H9 (cell line): ENCODE results near the gene CCDC172. TPM values are rescaled to one million over a fixed set of nuclear protein-coding genes. Genes with fewer than 3 reads are reported as not detected.

Source experiments
- DNase-seq: peaks from one replicate; pipeline ENCODE4 v3.0.0-alpha.2; 2017
- H2AFZ ChIP-seq: one replicate; pipeline ENCODE4 v1.6.1; 2013; ENCODE audit warnings: mild to moderate bottlenecking, low read length, control low read depth, moderate library complexity
- H2AK5ac ChIP-seq: 2 replicates; pipeline ENCODE4 v1.6.1; 2013; ENCODE audit warnings: low read length, control low read depth, mixed read lengths; ENCODE audit not compliant: insufficient read length
- H2BK120ac ChIP-seq: one replicate; pipeline ENCODE4 v1.6.1; 2013; ENCODE audit warnings: low read depth, mild to moderate bottlenecking, low read length, control low read depth, inconsistent platforms; ENCODE audit not compliant: poor library complexity, severe bottlenecking
- H2BK12ac ChIP-seq: 2 replicates; pipeline ENCODE4 v1.6.1; 2013; ENCODE audit warnings: low read length, control low read depth, mixed read lengths, low read depth; ENCODE audit not compliant: insufficient read length
- H2BK15ac ChIP-seq: 2 replicates; pipeline ENCODE4 v1.6.1; 2013; ENCODE audit warnings: low read depth, low read length, control low read depth
- H2BK20ac ChIP-seq: one replicate; pipeline ENCODE4 v1.6.1; 2013; ENCODE audit warnings: low read depth, mild to moderate bottlenecking, low read length, control low read depth, inconsistent platforms; ENCODE audit not compliant: poor library complexity, severe bottlenecking
- H2BK5ac ChIP-seq: 2 replicates; pipeline ENCODE4 v1.6.1; 2013; ENCODE audit warnings: low read length, control low read depth, mixed read lengths; ENCODE audit not compliant: insufficient read length
- H3K14ac ChIP-seq: 2 replicates; pipeline ENCODE4 v1.6.1; 2013; ENCODE audit warnings: low read length, control low read depth; ENCODE audit not compliant: insufficient read depth
- H3K18ac ChIP-seq: 2 replicates; pipeline ENCODE4 v1.6.1; 2013; ENCODE audit warnings: low read depth, mild to moderate bottlenecking, mixed read lengths, low read length, control low read depth; ENCODE audit not compliant: insufficient read length
- H3K23ac ChIP-seq: 2 replicates; pipeline ENCODE4 v1.6.1; 2013; ENCODE audit warnings: low read length, control low read depth, mixed read lengths, low read depth; ENCODE audit not compliant: insufficient read length
- H3K23me2 ChIP-seq: 2 replicates; pipeline ENCODE4 v1.6.1; 2013; ENCODE audit warnings: low read depth, mild to moderate bottlenecking, mixed read lengths, low read length, control low read depth; ENCODE audit not compliant: insufficient read length, poor library complexity, severe bottlenecking
- H3K27ac ChIP-seq: 2 replicates; pipeline ENCODE4 v1.5.1; 2013; ENCODE audit warnings: low read length, control low read depth, mixed read lengths, low read depth; ENCODE audit not compliant: insufficient read length
- H3K27me3 ChIP-seq: 2 replicates; pipeline ENCODE4 v1.6.1; 2013; ENCODE audit warnings: low read length, control low read depth, inconsistent platforms; ENCODE audit not compliant: insufficient read depth
- H3K4ac ChIP-seq: 2 replicates; pipeline ENCODE4 v1.6.1; 2013; ENCODE audit warnings: low read depth, mild to moderate bottlenecking, control low read depth, inconsistent platforms, low read length, moderate library complexity
- H3K4me1 ChIP-seq: 2 replicates; pipeline ENCODE4 v1.6.1; 2013; ENCODE audit warnings: low read length, control low read depth, inconsistent platforms; ENCODE audit not compliant: insufficient read depth
- H3K4me2 ChIP-seq: 2 replicates; pipeline ENCODE4 v1.6.1; 2013; ENCODE audit warnings: low read length, control low read depth, mixed read lengths; ENCODE audit not compliant: insufficient read length, insufficient read depth
- H3K56ac ChIP-seq: 2 replicates; pipeline ENCODE4 v1.6.1; 2013; ENCODE audit warnings: low read depth, mild to moderate bottlenecking, mixed read lengths, low read length, control low read depth; ENCODE audit not compliant: insufficient read length
- H3K79me1 ChIP-seq: 2 replicates; pipeline ENCODE4 v1.6.1; 2013; ENCODE audit warnings: low read depth, mild to moderate bottlenecking, moderate library complexity, low read length, control low read depth, inconsistent platforms; ENCODE audit not compliant: insufficient read depth, poor library complexity, severe bottlenecking
- H3K79me2 ChIP-seq: 2 replicates; pipeline ENCODE4 v1.6.1; 2013; ENCODE audit warnings: low read length, control low read depth, inconsistent platforms; ENCODE audit not compliant: insufficient read depth
- H3K9ac ChIP-seq: 2 replicates; pipeline ENCODE4 v1.6.1; 2013; ENCODE audit warnings: low read length, control low read depth, mixed read lengths; ENCODE audit not compliant: insufficient read length; ENCODE audit errors: extremely low read depth
- H3K9me3 ChIP-seq: one replicate; pipeline ENCODE4 v1.6.1; 2013; ENCODE audit warnings: low read depth, low read length, inconsistent platforms; ENCODE audit not compliant: control insufficient read depth
- H3T11ph ChIP-seq: one replicate; pipeline ENCODE4 v1.6.1; 2013; ENCODE audit warnings: mild to moderate bottlenecking, low read length, control low read depth, inconsistent platforms
- H4K20me1 ChIP-seq: one replicate; pipeline ENCODE4 v1.6.1; 2013; ENCODE audit not compliant: control insufficient read depth, insufficient read length, insufficient read depth
- H4K5ac ChIP-seq: 2 replicates; pipeline ENCODE4 v1.6.1; 2013; ENCODE audit warnings: low read depth, mild to moderate bottlenecking, mixed read lengths, low read length, control low read depth; ENCODE audit not compliant: insufficient read length
- H4K8ac ChIP-seq: replicated peaks from 2 replicates; pipeline ENCODE4 v1.6.1; 2013; ENCODE audit warnings: low read length, control low read depth, mixed read lengths, low read depth; ENCODE audit not compliant: insufficient read length
- H4K91ac ChIP-seq: 2 replicates; pipeline ENCODE4 v1.6.1; 2013; ENCODE audit warnings: low read depth, mild to moderate bottlenecking, moderate library complexity, mixed read lengths, low read length, control low read depth; ENCODE audit not compliant: insufficient read length
- H3K27ac Mint-ChIP-seq, 3 experiments: 2 replicates in 2 of 3; 3 replicates in 1 of 3; pipeline ENCODE4 v1.8.0; 2020 to 2021; ENCODE audit warnings: mixed read lengths in 3 of 3, mild to moderate bottlenecking in 1 of 3, moderate library complexity in 1 of 3
- H3K27me3 Mint-ChIP-seq: 2 replicates; pipeline ENCODE4 v1.8.0; 2021; ENCODE audit warnings: low read depth, mild to moderate bottlenecking, moderate library complexity, mixed read lengths
- H3K36me3 Mint-ChIP-seq, 3 experiments: 2 replicates in 2 of 3; 3 replicates in 1 of 3; pipeline ENCODE4 v1.8.0; 2020 to 2021; ENCODE audit warnings: low read depth in 3 of 3, mixed read lengths in 3 of 3; ENCODE audit not compliant: insufficient read depth in 1 of 3
- H3K4me1 Mint-ChIP-seq, 2 experiments: 2 replicates each; pipeline ENCODE4 v1.8.0; 2020; ENCODE audit warnings: mixed read lengths in 2 of 2
- H3K4me3 Mint-ChIP-seq, 2 experiments: 2 replicates in 1 of 2; 3 replicates in 1 of 2; pipeline ENCODE4 v1.8.0; 2020 to 2021; ENCODE audit warnings: mild to moderate bottlenecking in 2 of 2, mixed read lengths in 2 of 2, moderate library complexity in 1 of 2
- H3K9me3 Mint-ChIP-seq, 2 experiments: 2 replicates in 1 of 2; 3 replicates in 1 of 2; pipeline ENCODE4 v1.8.0; 2020; ENCODE audit warnings: mild to moderate bottlenecking in 2 of 2, mixed read lengths in 2 of 2, moderate library complexity in 1 of 2
- CTCF ChIP-seq: fragments of 200-600 bp; sonication (generic); conservative IDR thresholded peaks from 3 replicates; pipeline ENCODE4 v1.8.0; 2021; ENCODE audit warnings: antibody characterized with exemption, mild to moderate bottlenecking
- WGBS: extraction: QIAGEN DNeasy Blood & Tissue Kit; methylation state at CpG from one replicate; pipeline ENCODE4 v1.1.7; 2013; ENCODE audit warnings: missing lambda C conversion rate, low lambda C conversion rate, mixed read lengths; ENCODE audit not compliant: insufficient read length; ENCODE audit errors: extremely low coverage; 5-methylcytosine and 5-hydroxymethylcytosine counted together
- total RNA-seq: library from RNA; stranded (reverse); gene quantifications from 2 replicates; pipeline ENCODE4 v1.2.1, GENCODE V29; 2021

Gene CCDC172
- total RNA-seq, 1 experiment from 2014 or later: 1.3 TPM

- H3K23me2 ChIP-seq: no peaks in the 10 kb centered on the region
- no peak overlapping the region for H3K18ac ChIP-seq
- no peak overlapping the region for H4K8ac ChIP-seq
- no peaks in the 10 kb centered on the region for H3K79me1 ChIP-seq
- Mint-ChIP-seq H3K4me1 (peaks cover 7% of the 10 kb centered on the region in 2 experiments), H3K36me3 (peaks cover 0 to 6% (median 4%) of the 10 kb centered on the region in 3 experiments; a peak in 4 of 7 replicates), H3K4me3 (no peak overlapping the region), H3K9me3 (peaks cover 0 to 3% of the 10 kb centered on the region in 2 experiments; a peak in 3 of 5 replicates), H3K27me3 (peaks cover 5% of the 10 kb centered on the region), H3K27ac (no peak overlapping the region)
- H3K4ac ChIP-seq: no peak overlapping the region
- no peak overlapping the region for H2BK5ac ChIP-seq
- no peak overlapping the region for H3K14ac ChIP-seq
- H3K23ac ChIP-seq: no peak overlapping the region
- H4K20me1 ChIP-seq: no peaks in the 10 kb centered on the region
- no CpG with 5 or more reads among the region's 13 CpGs for WGBS
- no peak overlapping the region for H3K56ac ChIP-seq
- H2AFZ ChIP-seq: no peak overlapping the region
- no peaks in the 10 kb centered on the region for H3K79me2 ChIP-seq
- H4K91ac ChIP-seq: no peak overlapping the region
- no peak overlapping the region for H2BK20ac ChIP-seq
- no peak overlapping the region for H2BK12ac ChIP-seq
- DNase-seq: no peak
- TF ChIP-seq CTCF: no peak
- no peak overlapping the region for H4K5ac ChIP-seq
- H2BK120ac ChIP-seq: no peak overlapping the region
- no peak overlapping the region for H2AK5ac ChIP-seq
- no peak overlapping the region for H3K27ac ChIP-seq
- peaks cover 7% of the 10 kb centered on the region; the same call in 1 of the 2 replicates for H3K4me1 ChIP-seq
- no peak overlapping the region for H3K4me2 ChIP-seq
- H2BK15ac ChIP-seq: no peak overlapping the region
- no peak overlapping the region for H3K9ac ChIP-seq
- no peak overlapping the region for H3T11ph ChIP-seq
- H3K9me3 ChIP-seq: no peaks in the 10 kb centered on the region
- H3K27me3 ChIP-seq: no peaks in the 10 kb centered on the region
Observed at GRCh38 chr10:116395223-116395985, 71.2 kb downstream of the CCDC172 start.
